GM04504 (cell line): ENCODE data around the gene PFDN4.
"Not testable (repeated sequence)": the region's sequence is repeated elsewhere in the genome, so short reads cannot be mapped to it uniquely, and the experiment has no call there.

ENCODE experiments used
- DNase-seq: peaks from one replicate; pipeline ENCODE4 v3.0.0-alpha.2; 2012; ENCODE audit warnings: low read depth

The PFDN4 gene

DNA sequence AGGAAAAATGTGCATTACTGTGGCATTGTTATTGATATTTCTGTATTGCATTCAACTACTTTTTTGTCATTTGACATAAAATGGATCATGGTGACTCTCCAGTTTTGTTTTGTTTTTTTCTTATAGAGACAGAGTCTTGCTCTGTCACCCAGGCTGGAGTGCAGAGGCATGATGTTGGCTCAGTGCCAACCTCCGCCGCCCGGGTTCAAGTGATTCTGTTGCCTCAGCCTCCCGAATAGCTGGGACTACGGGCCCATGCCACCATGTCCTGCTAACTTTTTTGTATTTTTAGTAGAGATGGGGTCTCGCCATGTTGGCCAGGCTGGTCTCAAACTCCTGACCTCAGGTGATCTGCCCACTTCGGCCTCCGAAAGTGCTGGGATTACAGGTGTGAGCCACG lies 16.8 kb downstream of the PFDN4 start:
- not testable (repeated sequence) for DNase-seq

DNA sequence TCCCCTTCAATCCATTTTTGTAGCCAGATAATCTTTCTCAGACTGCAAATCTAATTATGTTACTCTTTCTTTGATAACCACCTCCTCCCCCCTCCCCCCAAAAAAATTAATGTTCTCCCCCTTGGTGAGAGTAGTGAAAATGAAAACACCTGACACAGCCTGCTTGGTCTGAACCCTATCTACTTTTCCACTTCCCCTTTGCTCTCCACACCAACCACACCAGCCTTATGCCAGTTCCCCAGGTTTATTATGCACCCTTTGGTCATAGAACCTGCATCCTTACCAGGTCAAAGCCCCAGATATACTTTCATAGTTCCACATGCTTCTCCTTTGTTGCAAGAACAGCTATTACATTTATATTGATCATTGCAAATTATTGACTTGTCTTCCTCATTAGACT lies 19.4 kb downstream of the PFDN4 start:
- DNase-seq, result no peak

DNA sequence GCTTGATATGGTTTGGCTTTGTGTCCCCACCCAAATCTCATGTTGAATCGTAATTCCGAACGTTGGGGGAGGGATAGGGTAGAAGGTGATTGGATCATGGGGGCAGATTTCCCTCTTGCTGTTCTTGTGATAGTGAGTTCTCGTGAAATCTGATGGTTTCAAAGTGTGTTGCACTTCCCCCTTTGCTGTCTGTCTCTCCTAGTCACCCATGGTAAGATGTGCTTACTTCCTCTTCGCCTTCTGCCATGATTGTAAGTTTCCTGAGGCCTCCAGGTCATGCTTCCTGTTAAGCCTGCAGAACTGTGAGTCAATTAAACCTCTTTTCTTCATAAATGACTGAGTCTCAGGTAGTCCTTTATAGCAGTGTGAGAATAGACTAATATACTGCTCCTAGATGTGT lies 19.9 kb downstream of the PFDN4 start:
- DNase-seq, result no peak

DNA sequence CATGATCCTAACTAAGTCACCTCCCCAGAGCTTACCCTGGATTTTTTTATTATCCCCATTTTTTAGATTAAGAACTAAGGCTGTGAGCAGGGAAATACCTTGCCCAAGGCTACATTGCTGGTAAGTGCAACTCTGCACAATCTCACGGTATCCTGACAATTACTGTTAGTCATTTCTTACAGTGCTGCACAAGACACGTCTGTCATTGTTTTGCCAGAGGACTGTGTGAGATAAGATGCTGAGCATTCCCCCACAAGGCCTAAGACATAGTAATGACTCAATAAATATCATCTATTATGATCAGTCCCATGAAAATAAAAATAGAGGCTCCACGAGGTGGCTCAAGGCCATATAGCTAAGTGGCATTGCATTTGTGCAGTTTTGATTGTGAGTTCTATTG lies 21.0 kb downstream of the PFDN4 start:
- no peak for DNase-seq

DNA sequence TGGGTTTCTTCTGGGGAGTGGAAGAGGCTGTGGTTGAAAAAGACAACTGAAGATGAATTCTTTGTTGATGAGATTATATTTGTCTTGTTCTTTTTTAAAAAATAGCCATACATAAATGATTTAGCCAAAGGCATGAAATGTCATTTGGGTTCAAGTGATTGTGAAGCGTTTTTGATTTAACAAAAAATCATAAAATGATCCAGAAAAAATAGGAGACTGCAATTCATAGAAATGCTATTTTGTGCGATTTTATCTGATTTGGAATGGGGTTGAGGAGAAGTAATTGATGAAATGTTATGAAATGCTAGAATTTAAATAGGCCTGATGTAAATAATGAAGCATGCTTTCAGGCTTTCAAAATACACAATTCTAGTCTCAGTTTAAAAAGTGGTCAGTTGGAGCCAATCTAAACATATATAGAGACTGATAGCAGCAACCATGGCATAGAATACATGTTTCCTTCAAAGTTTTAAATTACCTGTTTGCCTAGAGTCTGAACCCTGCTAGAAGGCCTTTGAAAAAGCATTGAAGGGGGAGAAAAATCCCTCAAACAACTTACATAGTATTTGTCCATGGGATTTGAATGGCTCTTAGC lies 21.8 kb downstream of the PFDN4 start:
- DNase-seq, result no peak

DNA sequence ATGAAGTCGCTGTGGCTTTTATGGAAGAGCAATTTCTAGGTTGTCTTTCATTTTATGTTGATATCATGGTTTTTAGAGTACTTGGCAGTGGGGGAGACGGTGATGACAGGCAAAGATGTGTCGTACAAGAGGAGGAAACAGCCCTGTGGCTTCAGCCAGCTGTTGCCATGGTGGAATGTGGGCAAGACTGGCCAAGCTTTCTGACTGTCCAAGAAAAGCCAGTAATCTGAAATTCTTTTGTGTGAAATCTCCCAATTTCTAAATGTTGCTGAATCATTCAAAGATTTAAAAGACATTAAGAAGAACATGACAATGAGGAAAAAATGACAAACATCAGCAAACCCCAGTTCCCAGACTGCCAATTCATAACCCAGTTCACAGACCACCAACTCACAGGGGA lies 23.1 kb downstream of the PFDN4 start:
- DNase-seq, result no peak

DNA sequence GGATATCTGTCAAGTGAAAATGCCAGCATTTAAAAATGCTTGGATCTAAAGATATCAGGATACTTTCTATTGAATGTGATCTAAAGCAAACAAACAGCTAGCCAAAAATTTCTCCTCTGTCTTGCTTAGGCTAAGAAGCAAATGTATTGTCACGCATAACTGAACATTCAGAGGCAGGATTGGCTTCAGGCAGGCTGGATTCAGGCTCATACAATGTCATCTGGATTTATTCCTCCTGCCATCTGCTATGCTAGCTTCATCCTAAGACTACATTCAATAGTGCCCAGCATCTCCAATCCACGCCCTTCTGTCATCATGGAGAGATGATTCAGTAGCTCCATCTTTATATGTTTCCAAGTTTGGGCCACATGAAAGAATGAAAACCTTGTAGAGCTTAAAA lies 27.1 kb downstream of the PFDN4 start:
- DNase-seq, result no peak

DNA sequence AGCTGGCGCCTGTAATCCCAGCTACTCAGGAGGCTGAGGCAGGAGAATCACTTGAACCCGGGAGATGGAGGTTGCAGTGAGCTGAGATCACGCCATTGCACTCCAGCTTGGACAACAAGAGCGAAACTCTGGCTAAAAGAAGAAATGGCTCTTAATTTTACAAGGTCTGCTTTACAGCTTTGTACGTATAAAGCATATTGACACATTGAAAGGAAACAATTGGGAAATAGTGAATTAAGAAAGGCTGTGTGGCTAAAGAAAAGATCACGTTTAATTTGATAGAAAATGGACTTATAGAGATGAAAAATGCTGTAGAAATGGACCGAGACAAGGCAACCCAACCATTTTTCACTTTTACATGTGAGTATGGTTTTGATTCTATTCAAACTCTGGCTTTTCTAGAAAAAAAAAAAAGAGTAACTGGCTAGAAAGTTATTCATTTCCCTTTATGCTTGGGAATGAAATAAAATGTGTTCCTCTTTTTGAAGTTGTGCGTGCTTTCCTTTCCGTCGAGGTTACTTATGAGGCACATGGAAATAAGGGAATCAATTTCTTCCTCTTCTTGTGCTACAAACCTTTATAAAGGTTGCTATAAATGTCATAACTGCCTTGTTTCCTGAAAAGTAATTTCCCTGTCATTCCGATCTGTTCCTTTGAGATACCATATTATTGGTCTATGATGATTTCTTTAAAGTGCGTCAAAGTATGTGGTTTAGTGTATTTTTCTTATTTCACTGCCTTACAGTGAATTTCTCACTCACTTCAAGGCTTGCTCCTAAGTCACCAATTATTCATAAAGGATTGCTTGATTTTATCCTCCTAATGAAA lies 29.4 kb downstream of the PFDN4 start:
- no peak for DNase-seq

DNA sequence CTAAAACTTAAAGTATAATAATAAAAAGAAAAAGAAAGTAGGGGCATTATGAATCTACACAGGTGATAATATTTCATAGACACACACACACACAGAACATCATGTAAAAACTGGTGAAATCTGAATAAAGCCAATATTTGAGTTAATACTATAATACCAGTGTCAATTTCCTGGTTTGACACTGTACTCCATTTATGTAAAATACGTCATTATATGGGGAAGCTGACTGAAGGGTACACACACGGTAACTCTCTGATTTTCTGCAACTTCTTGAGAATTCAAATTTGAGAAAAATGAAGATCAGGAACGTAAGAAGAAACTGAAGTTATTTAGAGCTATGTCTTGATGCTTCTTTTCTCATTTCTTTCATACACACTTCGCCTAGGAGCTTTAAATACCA lies 36.2 kb downstream of the PFDN4 start:
- DNase-seq, result no peak

DNA sequence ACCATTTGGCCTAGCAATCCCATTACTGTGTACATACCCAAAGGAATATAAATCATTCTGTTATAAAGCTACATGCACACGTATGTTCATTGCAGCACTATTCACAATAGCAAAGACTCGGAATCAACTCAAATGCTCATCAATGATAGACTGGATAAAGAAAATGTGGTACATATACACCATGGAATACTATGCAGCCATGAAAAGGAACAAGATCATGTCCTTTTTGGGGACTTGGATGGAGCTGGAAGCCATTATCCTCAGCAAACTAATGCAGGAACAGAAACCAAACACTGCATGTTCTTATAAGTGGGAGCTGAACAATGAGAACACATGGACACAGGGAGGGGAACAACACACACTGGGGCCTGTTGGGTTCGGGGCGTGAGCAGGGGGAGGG lies 40.8 kb downstream of the PFDN4 start:
- DNase-seq, result not testable (repeated sequence)

DNA sequence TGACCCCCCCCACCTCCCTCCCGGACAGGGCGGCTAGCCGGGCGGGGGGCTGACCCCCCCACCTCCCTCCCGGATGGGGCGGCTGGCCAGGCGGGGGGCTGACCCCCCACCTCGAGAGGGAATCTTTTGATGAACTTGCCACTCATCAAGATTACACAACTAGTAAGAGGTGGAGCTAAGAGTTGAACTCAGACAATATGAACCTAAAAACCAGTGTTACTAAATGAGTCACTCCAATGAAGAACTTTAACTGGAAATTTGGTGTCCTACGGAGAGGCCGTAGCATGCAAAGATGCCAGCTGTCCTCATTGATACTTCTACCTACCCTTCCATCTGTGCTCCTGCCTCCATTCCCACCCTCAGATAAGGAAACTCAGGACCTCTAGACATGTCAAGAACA lies 42.8 kb downstream of the PFDN4 start:
- DNase-seq, result no peak

DNA sequence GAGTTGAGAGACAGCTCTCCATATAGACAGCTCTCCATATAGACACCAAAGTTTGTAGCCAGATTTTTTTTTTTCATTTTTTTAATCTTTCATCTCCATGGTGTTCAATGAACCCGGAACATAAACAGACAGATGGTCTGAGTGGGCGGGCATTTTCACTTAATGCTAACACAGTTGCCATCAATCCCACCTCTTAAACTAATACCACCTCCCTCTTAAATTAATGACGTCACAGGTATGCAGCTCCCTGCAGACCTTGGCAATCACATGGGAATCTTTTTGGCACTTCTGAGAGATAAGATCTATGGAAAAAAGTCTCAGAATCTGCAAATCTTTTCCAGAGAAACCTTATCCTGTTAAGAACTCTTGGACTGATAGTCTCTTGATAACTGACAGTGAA lies 43.2 kb downstream of the PFDN4 start:
- no peak for DNase-seq

DNA sequence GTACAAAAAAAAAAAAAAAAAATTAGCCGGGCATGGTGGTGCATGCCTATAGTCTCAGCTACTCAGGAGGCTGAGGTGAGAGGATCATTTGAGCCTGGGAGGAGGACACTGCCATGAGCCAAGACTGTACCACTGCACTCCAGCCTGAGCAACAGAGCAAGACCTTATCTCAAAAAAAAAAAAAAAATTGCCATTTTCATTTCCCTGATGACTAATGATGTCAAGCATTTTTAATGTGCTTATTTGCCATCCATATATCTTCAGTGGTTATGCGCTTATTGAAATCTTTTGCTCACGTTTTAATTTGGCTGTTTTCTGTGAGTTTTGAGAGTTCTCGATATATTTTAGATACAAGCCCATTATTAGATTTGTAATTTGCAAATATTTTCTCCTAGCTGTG lies 46.7 kb downstream of the PFDN4 start:
- DNase-seq, result no peak

DNA sequence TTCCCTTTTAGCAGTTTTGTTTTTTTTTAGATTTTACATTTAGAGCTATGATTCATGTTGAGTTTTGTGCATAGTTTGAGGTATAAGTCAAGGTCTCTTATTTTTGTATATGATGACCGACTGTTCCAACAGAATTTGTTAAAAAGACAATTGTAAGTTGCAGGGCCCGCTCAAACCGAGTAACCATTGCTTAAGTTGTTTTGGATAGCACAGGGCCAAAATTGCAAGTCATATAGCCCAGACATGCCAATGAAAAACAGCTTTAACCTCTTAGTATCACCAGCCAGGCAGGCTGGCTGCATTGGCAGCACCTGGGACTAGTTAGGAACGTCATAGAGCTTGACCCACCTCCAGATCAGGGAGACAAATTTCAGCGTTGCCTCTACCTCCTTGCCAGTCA lies 47.3 kb downstream of the PFDN4 start:
- no peak for DNase-seq

DNA sequence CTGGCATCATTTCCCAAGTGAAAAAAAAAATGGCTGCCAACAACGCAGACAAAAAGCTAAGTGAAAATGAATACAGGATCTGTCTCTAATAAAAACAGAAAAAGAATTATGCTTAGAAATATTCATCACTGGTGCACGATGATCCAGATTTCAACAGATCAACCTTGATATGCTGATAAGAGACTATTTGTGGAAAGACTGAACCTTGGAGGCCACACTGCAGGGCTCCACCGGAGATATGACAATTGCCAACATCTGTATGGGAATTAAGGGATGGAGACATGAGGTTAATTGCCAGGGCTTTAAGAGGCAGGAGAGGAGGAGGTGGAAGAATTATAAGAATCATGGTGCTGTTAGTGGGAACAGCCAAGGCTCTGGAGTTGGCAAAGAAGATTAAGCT lies 48.3 kb downstream of the PFDN4 start:
- DNase-seq, result no peak

DNA sequence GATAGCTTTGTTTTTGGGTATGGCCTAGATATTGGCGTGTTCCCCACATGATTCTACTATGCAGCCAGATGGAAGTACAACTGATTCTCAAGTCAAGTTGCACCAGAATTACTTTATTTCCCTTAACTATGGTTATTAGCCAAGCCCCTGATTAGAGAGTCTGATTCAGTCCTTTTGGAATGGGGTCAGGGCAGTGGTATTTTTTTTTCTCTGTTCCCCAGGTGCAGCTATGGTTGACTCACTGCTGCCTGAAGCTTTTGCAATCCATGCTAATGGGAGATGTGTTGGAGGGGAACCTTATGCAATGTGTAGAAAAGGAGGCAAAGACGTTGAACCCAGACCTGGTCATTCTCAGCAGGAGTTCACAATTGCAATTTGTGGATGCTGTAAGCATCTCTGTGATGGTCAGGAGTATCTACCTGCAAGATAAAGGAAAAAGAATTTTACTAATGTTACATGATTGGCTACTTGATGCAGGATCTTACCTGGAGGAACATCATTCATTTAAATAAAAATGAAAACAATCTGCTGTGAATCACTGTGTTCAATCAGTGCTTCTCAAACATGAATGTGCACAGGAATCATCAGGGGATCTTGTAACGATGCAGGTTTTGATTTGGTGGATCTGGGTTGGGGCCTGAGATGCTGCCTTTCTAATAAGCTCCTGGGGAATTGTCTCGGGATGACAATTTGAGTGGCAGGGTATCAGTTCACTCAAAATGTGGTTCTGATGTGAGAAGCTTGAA lies 49.4 kb downstream of the PFDN4 start:
- DNase-seq, result no peak

DNA sequence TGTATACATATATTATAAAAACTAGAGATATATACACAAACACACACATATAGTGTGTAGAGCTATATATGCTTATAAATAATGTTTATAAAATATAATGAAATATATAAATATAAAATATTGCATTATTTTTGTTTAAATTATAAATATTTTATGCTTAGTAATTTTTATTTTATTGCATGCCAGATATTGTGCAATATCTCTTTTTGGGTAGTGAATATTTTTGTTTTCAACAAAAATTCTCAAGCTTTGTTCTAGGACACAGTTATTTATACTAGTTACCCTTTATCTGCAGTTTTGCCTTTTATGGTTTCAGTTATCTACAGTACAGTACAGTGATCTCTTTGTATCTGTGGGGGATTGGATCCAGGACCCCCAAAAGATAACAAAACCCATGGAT lies 52.2 kb downstream of the PFDN4 start:
- DNase-seq, result no peak

DNA sequence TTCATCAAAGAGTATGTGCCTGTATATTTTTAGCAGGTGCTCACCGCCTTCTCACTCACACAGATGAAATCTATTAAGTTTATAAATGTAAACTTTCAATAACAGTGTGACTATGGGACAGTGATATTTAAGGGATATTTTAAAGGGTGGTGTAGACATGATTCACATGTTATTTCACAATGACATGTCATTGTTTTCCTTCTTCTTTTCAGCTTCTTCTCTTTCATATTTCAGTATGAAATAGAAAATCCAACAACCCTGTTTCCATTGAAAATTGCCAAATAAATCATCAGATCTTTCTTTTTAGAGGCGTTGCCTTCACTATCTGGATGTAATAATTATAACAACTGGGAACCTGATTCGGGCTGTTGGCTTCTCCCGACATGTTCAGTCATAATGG lies 54.8 kb downstream of the PFDN4 start:
- DNase-seq, result no peak

DNA sequence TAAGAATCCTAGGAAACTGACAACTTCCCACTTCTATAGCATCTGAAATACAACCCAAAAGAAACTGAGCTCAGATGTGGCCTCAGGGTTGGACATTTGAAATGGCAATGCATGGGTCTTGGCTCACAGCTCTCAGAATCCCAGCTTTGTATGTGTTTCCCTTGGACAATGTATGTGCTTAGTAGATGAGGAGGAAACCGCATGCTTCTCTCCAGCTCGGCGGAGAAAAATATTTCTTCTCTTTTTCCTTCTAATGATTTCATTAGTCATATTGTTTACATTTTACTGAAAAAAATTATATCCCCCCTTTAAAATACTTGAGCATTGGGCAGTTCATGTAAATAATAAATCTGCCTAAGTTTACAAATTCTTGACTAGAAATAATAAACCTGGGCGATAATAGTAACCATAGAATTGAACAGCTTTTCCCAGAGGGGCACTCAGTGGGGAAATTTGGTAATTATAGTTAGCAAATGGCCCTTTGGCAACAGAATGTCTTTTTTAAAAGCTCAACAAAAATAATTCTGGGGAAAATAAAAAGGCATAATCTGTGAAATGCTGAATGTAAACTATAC lies 55.3 kb downstream of the PFDN4 start:
- no peak for DNase-seq

DNA sequence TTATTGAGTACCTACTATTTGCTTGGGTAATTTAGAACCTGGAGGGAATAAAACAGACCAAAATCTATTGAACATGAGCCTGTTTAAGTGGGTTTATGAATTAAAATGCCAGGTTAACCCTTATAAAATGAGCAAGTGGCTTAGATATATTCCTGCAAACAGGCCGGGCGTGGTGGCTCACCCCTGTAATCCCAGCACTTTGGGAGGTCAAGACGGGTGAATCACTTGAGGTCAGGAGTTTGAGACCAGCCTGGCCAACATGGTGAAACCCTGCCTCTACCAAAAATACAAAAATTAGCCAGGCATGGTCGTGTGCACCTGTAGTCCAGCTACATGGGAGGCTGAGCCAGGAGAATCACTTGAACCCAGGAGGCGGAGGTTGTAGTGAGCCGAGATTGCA lies 57.9 kb downstream of the PFDN4 start:
- not testable (repeated sequence) for DNase-seq

DNA sequence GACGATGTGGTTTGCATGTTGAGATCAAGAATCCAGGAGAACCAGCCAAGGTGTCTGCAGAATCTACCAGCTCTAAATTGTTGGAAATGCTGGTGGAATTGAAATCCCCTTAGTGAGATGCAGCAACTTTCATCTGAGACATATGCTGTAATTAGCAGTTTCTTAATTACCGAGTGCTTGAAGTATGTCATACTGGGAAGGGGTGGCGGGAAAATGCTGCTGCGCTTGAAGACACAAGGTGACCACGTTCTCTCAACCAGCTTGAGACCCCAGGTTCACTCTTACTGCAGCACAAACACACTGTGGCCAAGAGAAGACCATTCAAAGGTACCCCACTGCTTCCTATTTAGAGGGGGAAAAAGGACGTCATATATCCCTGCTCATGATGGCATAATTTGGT lies 59.0 kb downstream of the PFDN4 start:
- DNase-seq, result no peak

DNA sequence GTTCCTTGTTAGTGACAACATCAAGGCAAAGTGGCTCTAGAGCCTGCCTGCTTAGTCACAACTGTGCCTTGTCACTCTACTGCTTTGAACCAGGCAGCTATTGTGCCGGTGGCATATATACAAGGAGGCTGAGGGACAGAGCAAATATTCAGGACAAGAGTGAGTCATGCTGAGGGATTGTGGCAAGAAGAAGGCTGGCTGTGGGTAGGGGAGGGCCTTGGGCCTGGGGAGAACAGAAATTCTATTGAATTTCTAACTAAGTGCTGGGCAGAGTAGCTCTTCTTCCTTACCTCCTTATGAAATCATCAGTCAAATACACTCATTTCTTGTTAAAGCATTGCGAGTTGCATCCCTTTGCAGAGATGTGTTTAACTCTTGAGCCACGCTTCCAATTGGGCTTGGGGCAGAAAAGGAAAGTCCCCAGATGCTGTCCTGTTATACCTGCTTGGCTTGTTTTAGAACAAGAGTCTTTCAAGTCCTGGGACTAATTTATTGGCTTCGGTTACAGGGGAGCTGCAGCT lies 59.7 kb downstream of the PFDN4 start:
- no peak for DNase-seq

DNA sequence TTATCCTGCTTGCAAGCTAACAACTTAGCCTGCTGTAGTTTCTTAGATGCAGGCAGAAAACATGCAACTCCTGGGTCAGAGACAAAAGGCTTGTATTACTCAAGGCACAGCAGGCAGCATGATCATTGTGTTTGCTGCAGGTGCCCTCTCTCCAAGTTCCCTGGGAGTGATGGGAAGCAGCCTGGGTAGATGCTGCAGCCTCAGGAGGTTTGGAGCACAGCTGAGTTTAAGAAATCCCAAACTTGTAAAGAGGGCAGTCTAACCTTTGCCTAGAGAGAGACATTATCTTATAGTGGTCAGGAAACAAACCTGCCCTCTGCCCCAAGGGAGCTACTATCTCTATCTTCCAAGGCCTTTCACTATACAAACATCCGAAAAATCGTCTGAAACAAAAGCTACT lies 61.1 kb downstream of the PFDN4 start:
- DNase-seq, result no peak
